Measurements from ENCODE around the gene FOXP4.

DNA sequence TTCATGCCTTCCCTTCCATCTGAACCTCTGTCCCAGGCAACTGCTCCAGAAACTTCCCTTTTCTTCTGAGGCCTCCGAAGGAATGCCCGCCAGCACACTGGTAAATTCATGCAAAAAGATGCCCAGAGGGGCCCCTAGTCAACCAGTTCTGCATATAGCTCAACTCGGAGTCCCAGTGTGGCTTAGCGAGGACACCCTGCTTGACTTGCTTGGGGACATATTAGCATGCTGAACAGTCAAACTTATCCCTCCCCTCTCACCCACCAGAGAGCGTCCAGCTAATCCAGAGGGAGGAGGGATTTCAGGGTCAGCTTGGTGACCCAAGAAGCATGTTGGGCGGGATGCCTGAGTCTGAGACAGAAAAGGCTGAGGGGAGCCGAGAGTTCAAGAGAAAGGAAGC, 69.1 kb downstream of the FOXP4 start:
- no peak for TF ChIP-seq CTCF (IDR thresholded peaks at IDR 0.05 in 2 of 3, conservative IDR thresholded peaks at IDR 0.05 in 1 of 3; ENCODE audit: borderline replicate concordance in 1 of 3, insufficient read depth in 1 of 3, low read depth in 2 of 3, low read length in 2 of 3)
- TF ChIP-seq POLR2AphosphoS5 (IDR thresholded peaks at IDR 0.05; ENCODE audit: low read depth, low read length), result no peak
- TF ChIP-seq, protein P1, sequence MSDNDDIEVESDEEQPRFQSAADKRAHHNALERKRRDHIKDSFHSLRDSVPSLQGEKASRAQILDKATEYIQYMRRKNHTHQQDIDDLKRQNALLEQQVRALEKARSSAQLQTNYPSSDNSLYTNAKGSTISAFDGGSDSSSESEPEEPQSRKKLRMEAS (IDR thresholded peaks at IDR 0.05), result no peak
- TF ChIP-seq CEBPB (IDR thresholded peaks at IDR 0.05; ENCODE audit: low read depth), result no peak
- TF ChIP-seq, protein P2, sequence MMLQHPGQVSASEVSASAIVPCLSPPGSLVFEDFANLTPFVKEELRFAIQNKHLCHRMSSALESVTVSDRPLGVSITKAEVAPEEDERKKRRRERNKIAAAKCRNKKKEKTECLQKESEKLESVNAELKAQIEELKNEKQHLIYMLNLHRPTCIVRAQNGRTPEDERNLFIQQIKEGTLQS (IDR thresholded peaks at IDR 0.05), result no peak
- TF ChIP-seq SIN3A (IDR thresholded peaks at IDR 0.05; ENCODE audit: low read depth), result no peak
- TF ChIP-seq ELF1 (IDR thresholded peaks at IDR 0.05; ENCODE audit: borderline replicate concordance, low read depth), result no peak
- no peak for TF ChIP-seq POLR2A (IDR thresholded peaks at IDR 0.05; ENCODE audit: borderline replicate concordance, extremely low read depth, insufficient read depth, insufficient read length)
- no peak for TF ChIP-seq REST (IDR thresholded peaks at IDR 0.05; ENCODE audit: low read depth)

Data from HCT116 (cell line).